ENCODE results near the gene NBEA.

- TF ChIP-seq POLR2A (IDR thresholded peaks at IDR 0.05) (no peak), EP300 (IDR thresholded peaks at IDR 0.05) (no peak), CTCF (IDR thresholded peaks at IDR 0.05) (no peak), POLR2AphosphoS5 (IDR thresholded peaks at IDR 0.05) (no peak)
Observed at GRCh38 chr13:35664747-35665146, 722.7 kb downstream of the NBEA start.

All from stomach (tissue), 4 donors.